Measurements from ENCODE around the gene GAPVD1.

The GAPVD1 gene

DNA sequence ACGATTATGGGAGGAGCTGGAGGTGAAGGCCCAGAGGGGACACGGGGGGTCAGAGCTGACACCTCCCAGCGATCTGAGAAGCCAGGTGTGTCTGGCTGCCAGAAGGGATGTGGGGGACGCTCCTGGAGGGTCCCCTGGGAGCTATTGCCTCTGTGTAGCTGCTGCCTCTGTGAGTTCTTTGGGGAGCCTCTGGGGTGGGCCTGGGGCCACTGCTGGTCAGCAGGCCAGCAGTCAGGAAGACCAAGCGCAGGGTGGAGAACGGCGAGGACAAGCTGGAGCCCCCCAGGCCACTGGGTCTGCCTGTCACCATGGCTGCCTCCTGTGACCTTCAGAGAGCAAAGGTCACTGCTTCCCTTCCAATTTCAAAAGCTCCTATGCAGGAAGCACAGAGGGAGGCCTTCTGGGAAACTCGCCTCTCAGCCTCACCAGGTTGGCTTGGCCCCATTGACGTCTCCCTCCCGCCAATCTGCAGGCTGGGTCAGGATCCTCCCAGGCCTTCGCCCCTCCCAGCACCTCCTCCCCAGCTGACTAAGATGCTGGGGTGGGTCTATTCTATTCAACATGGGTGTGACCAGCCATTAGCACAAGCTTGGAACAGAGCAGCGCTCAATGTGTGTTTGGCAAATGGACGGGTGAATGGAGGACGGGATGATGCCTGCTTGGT is 126.4 kb downstream of the GAPVD1 start:
- no peak overlapping the region for H3K4me3 ChIP-seq (IDR thresholded peaks at IDR 0.05; ENCODE audit: insufficient read depth, low read depth, low read length)
- H3K4me1 ChIP-seq (ENCODE audit: low read depth, poor library complexity, severe bottlenecking): no peaks in the 10 kb centered on the region
- no peak overlapping the region for H2AFZ ChIP-seq (ENCODE audit: low read depth)
- H3K27me3 ChIP-seq (ENCODE audit: insufficient read depth, low read depth): no peaks in the 10 kb centered on the region
- H3K36me3 ChIP-seq (ENCODE audit: insufficient read depth): no peaks in the 10 kb centered on the region
- TF ChIP-seq, protein P1, sequence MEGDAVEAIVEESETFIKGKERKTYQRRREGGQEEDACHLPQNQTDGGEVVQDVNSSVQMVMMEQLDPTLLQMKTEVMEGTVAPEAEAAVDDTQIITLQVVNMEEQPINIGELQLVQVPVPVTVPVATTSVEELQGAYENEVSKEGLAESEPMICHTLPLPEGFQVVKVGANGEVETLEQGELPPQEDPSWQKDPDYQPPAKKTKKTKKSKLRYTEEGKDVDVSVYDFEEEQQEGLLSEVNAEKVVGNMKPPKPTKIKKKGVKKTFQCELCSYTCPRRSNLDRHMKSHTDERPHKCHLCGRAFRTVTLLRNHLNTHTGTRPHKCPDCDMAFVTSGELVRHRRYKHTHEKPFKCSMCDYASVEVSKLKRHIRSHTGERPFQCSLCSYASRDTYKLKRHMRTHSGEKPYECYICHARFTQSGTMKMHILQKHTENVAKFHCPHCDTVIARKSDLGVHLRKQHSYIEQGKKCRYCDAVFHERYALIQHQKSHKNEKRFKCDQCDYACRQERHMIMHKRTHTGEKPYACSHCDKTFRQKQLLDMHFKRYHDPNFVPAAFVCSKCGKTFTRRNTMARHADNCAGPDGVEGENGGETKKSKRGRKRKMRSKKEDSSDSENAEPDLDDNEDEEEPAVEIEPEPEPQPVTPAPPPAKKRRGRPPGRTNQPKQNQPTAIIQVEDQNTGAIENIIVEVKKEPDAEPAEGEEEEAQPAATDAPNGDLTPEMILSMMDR (conservative IDR thresholded peaks at IDR 0.05; ENCODE audit: low read depth, low read length): no peak
- no peak overlapping the region for H3K27ac ChIP-seq
- no peaks in the 10 kb centered on the region for H3K79me2 ChIP-seq (ENCODE audit: insufficient read depth, low read depth)
- H4K20me1 ChIP-seq (ENCODE audit: insufficient read depth): no peaks in the 10 kb centered on the region
- H3K9ac ChIP-seq: no peak overlapping the region
- no peak overlapping the region for H3K4me2 ChIP-seq

DNA sequence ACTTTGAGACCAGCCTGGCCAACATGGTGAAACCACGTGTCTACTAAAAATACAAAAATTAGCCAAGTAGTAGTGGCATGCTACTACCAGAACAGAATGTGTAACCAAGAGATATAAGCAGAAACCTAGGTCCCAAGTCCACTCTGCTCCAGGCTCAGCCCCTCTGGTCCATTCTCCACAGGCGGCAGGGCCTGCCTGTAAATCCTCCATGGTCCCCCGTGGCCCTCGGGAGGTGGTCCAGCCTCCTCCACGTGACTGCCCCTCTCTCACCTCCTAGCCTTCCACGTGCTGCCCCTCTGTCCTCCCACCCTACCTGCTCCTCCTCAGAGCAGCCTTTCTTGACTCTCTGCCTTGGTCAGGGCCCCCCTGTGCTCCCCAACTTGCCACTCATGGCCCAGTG is 127.4 kb downstream of the GAPVD1 start:
- no peaks in the 10 kb centered on the region for H3K4me1 ChIP-seq (ENCODE audit: low read depth, poor library complexity, severe bottlenecking)
- TF ChIP-seq, protein P1 (conservative IDR thresholded peaks at IDR 0.05; ENCODE audit: low read depth, low read length): no peak
- no peak overlapping the region for H3K4me3 ChIP-seq (IDR thresholded peaks at IDR 0.05; ENCODE audit: insufficient read depth, low read depth, low read length)
- H3K27ac ChIP-seq: no peak overlapping the region
- no peak overlapping the region for H3K9ac ChIP-seq
- H3K79me2 ChIP-seq (ENCODE audit: insufficient read depth, low read depth): no peaks in the 10 kb centered on the region
- H2AFZ ChIP-seq (ENCODE audit: low read depth): no peak overlapping the region
- no peaks in the 10 kb centered on the region for H3K27me3 ChIP-seq (ENCODE audit: insufficient read depth, low read depth)
- no peaks in the 10 kb centered on the region for H4K20me1 ChIP-seq (ENCODE audit: insufficient read depth)
- no peak overlapping the region for H3K4me2 ChIP-seq
- H3K36me3 ChIP-seq (ENCODE audit: insufficient read depth): no peaks in the 10 kb centered on the region

DNA sequence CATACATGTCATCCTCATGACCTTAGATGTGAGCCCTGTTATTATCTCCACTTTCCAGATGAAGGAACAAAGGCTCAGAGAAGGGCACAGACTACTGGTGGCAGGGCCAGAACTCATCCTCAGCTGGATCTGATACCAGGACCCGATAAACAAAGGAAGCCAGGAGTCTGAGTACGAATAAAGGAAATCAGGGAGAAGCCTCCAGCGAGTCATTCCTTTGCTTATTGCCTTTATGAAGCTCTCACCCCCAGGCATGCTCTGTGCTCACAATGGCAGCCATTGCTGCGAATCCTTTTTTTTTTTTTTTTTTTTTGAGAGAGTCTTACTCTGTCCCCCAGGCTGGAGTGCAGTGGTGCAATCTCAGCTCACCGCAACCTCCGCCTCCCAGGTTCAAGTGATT is 130.1 kb downstream of the GAPVD1 start:
- Histone ChIP-seq H3K27ac (no peak overlapping the region), H3K36me3 (ENCODE audit: insufficient read depth) (no peaks in the 10 kb centered on the region), H4K20me1 (ENCODE audit: insufficient read depth) (no peaks in the 10 kb centered on the region), H3K27me3 (ENCODE audit: insufficient read depth, low read depth) (no peaks in the 10 kb centered on the region), H3K4me1 (ENCODE audit: low read depth, poor library complexity, severe bottlenecking) (no peaks in the 10 kb centered on the region), H3K4me2 (no peak overlapping the region), H3K9ac (no peak overlapping the region), H3K4me3 (IDR thresholded peaks at IDR 0.05; ENCODE audit: insufficient read depth, low read depth, low read length) (no peak overlapping the region), H2AFZ (ENCODE audit: low read depth) (no peak overlapping the region), H3K79me2 (ENCODE audit: insufficient read depth, low read depth) (no peaks in the 10 kb centered on the region)
- TF ChIP-seq, protein P1 (conservative IDR thresholded peaks at IDR 0.05; ENCODE audit: low read depth, low read length): no peak

DNA sequence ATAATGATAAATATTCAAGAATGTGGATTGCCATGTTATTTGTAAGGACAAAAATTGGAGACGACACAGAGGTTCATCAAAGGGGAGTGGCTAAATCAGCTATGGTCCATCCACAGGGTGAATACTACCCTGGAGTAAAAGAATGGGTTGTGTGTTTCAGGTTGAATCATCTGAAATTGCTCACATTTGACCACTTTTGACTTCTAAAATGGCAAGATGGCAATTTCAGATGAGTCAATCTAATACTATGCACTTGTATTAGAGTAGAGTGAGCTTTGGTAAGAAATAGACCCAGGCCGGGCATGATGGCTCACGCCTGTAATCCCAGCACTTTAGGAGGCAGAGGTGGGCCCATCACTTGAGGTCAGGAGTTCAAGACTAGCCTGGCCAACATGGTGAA is 131.8 kb downstream of the GAPVD1 start:
- Histone ChIP-seq H3K4me1 (ENCODE audit: low read depth, poor library complexity, severe bottlenecking) (no peaks in the 10 kb centered on the region), H3K4me3 (IDR thresholded peaks at IDR 0.05; ENCODE audit: insufficient read depth, low read depth, low read length) (no peak overlapping the region), H3K36me3 (ENCODE audit: insufficient read depth) (no peaks in the 10 kb centered on the region), H3K27me3 (ENCODE audit: insufficient read depth, low read depth) (no peaks in the 10 kb centered on the region), H3K4me2 (no peak overlapping the region), H2AFZ (ENCODE audit: low read depth) (no peak overlapping the region), H4K20me1 (ENCODE audit: insufficient read depth) (no peaks in the 10 kb centered on the region), H3K9ac (no peak overlapping the region), H3K27ac (no peak overlapping the region), H3K79me2 (ENCODE audit: insufficient read depth, low read depth) (no peaks in the 10 kb centered on the region)
- TF ChIP-seq, protein P1 (conservative IDR thresholded peaks at IDR 0.05; ENCODE audit: low read depth, low read length): no peak

Data from KMS-11 (cell line).